IPS DF 19.7 (cell line): ENCODE data around the gene MAU2.

Source experiments
- DNase-seq: peaks from one replicate; pipeline ENCODE4 v3.0.0-alpha.2; 2013; ENCODE audit warnings: low read depth, low spot score

Gene MAU2, protein sequence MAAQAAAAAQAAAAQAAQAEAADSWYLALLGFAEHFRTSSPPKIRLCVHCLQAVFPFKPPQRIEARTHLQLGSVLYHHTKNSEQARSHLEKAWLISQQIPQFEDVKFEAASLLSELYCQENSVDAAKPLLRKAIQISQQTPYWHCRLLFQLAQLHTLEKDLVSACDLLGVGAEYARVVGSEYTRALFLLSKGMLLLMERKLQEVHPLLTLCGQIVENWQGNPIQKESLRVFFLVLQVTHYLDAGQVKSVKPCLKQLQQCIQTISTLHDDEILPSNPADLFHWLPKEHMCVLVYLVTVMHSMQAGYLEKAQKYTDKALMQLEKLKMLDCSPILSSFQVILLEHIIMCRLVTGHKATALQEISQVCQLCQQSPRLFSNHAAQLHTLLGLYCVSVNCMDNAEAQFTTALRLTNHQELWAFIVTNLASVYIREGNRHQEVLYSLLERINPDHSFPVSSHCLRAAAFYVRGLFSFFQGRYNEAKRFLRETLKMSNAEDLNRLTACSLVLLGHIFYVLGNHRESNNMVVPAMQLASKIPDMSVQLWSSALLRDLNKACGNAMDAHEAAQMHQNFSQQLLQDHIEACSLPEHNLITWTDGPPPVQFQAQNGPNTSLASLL

DNA sequence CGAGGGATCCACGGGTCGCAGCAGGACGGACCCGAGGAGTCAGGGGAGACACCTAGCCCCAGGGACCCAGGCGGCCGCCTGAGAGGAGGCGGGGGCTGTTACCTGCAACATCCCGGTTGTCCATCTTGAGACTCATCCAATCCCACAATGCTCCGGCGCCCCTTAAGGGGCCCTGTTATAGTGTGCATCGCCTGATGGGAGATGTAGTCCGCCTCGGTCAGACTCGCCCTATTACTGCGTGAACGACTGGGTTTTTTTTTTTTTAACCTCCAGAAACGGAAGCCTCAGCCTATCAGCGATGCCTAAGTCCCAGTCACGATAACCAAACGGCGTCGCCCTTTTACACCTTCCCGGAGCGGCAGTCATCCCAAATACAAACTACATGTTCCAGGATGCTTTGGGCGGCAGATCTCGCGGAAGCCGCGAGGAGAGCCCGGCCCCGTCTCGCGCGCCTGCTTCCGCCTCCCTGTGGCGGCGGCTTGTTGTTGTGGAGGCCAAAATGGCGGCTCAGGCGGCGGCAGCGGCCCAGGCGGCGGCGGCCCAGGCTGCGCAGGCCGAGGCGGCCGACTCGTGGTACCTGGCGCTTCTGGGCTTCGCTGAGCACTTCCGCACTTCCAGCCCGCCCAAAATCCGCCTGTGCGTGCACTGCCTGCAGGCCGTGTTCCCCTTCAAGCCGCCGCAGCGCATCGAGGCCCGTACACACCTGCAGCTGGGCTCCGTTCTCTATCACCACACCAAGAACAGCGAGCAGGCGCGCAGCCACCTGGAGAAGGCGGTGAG lies at the start of gene MAU2, which contains the start of gene SUGP1:
MAU2 (plus strand) TSS at position 469 of the 780 bp plus-strand sequence; CDS start at position 500, 31 bp downstream.
SUGP1 (minus strand) TSS at position 149 of the 780 bp plus-strand sequence; CDS start at position 136, 13 bp downstream.
- DNase-seq: peak; percentile 78

DNA sequence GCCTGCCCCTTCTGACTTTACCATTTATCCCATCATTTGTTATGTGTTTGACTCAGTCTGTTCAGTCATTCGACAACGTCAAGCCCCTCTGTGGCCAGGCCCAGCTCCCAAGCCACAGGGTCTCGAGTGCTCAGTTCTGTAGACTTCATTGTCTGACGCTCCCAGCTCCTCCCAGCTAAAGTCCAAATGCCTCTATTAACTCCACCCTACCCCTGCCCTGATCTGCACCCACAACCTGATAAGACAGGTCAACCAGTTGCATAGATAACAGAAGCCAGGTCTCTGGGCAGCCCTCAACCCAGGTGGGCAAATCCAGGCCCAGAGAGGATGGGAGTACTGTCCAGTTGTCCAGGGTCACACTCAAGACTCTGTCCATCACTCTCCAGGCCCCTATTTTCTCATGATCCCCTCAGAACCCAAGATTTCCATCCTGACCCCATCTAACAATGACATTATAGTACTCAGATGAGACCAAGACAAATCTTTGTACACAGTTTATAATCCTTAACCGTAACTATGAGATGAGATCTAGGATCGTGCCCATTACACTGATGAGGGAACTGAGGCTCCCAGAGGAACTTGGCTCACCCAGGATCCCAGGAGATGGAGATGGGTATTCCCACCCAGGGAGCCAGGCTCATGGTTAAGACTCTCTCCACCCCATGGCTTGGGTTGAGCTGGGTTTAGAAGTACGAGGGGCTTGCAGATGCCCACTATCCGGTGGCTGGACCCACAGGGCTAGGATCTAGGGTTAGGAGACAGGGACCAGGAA lies 48.6 kb upstream of the MAU2 start:
- DNase-seq: no peak

DNA sequence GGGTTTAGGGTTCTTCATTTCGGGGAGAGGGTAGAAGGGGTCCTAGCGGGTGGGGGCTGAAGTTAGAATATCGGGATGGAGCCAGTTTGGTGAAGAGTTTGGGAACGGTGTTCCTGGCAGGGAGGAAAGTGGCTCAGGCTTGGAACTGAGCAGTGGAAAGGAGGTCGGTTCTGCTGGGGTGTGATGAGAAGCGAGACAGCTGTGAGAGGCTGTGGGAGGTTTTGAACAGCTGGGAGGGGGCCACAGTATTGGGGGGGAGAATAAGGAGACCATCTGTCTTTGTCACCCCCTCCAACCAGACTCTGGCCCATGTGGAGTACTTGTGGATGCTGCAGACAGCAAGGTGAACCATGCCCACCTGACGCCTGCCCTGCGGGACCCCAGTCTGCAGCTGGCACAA lies 46.5 kb upstream of the MAU2 start:
- DNase-seq: no peak

DNA sequence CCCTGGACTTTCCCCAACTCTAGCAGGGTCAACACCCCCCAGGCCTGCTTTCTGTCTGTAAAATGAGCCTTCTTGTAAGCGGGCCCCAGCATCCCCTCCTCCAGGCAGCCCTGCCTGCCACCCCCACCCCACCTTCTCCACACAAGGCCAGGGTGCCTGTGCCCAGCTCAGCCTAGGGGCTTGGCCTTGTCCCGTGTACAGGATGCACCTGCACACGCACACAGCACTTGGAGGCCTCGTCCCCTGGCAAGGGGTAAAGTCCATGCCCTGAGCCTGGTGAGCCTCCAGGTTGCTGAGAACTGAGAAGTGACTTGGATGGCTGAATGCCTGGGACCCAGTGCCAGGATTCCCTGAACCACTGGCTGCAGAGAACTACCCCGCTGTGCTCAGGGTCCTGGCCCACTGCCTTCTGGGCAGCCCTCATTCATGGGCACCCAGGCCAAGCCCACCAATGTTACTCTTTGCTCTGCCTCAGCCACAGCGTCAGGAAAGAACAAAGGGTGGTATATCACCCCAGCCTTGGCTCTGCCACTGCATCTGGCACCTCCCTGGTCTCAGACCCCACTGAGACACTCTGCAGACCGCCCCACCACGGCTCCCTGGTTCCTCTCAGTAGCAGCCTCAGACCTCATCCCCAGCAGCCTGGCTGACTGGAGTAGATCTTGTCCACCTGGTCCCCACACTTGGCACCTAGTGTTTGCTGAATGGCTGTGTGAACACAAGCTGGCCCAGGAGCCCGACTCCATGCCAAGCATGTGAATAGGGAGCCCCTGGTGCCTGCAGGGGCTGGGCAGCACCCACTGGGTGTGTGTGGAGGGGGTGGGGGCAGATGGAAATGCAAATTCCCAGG lies 45.7 kb upstream of the MAU2 start:
- no peak for DNase-seq

DNA sequence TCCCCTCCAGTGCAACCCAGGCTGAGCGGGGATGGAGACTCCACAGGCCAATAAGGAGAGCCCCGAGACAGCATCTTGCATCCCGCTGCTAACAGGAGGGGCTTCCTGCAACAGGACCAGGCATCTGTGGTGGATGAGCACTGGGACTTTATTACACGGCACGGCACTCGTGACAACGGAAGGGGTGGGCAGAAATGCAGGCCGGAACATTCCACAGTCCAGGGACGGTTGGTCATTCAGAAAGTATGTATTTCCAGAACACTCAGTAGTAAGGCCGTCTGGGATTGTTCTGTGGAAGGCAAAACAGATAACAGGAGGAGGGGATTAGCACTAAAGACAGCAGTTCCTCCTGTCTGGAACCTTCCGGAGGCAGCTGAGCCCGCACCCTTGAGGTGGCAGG lies 44.2 kb upstream of the MAU2 start:
- DNase-seq: no peak

DNA sequence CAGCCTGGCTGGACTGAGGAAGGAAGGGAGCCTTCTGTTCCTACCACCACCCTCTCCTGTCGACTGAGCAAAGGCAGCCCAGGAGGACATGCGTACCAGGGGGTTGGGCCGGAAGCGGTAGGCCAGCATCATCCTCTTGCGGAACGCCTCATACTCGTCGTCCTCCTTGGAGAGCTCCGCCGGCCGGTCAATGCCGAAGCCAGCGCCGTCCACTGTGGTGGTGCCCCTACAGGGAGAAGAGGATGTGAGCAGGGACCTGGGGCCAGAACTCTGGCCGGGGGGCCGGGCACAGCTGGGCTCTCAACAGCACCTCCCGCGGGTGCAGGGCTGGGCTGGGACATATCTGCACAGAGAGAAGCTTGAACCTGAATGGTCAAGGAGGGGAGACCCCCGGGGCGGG lies 43.8 kb upstream of the MAU2 start:
- DNase-seq: no peak

DNA sequence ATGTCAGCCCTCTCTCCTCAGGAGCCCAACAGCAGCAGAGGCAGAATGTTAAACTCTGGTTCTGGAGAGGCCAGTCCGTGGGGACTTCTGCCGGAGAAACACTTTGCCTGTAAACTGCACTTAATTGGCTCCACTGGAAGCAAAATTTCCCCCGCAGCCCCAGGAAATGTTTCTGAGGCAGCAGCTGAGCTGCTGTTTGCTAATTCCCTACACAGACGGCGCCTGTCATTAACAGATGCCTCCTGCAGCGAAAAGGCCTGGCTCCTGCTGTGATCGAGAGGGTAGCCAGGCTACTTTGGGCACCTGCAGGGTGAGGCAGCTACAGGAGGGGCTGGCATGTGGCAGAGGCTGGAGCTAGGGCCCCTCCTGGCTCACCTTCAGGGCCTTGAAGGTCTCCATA lies 42.3 kb upstream of the MAU2 start:
- no peak for DNase-seq

DNA sequence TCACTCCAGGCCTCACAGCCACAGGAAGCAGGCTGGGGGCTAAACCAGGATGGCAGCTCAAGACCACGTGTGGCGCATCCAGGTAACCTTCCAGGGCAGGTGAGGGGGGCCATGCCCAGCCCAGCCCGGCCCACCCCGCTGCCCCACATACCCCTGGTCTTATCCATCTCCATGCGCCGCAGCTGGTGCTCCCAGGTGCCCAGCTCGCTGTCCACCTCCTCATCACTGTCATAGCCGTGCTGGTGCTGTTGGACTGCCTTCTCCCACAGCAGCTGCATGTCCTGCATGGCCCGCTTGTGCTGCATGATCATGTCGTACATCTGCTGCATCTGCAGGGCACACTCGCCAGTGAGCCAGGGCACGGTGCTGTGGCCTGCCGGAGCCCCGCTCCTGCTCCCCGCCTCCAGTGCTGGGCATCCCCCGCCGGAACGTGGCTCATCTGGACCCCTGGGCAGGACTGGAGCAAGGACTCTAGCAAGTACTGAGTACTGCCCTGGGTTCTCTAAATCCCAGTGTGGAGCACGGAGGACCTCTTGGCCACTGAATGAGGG lies 41.5 kb upstream of the MAU2 start:
- DNase-seq: no peak

DNA sequence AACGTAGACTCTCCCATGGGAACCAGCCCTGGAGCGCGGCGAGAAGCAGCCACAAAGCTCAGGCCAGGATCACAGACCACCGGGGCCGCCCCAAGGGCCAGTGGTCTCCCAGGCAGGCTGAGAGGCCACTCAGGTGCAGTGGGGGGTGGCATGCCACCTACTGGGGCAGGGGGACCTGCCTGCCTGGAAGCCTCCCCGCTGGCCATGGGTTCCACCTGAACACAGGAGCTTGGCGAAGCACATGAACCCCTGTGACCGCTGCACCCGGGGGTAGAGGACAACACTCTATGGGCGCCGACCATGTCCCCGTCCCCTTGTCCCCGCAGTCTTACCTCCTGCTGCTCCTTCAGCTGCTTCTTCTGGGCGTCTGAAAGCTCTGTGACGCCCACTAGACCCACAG lies 40.8 kb upstream of the MAU2 start:
- no peak for DNase-seq

DNA sequence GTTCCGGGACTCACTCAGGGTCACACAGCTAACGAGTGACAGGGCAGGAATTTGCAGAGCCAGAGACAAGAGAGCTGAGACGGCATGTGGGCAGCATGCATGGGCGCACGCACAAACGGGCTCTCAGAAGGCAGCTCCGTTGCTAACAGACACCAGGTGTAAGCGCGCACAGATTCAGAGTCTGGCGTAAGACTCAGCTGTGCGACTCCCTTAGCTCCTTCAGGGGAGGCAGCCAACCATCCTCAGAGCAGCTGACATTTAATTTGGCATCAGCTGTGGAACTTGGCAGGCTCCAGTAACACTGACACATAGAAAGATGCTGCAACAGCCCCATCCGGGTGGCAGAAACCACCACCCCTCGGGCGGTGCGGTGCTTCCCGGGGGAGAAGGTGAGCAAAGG lies 40.1 kb upstream of the MAU2 start:
- DNase-seq: no peak

DNA sequence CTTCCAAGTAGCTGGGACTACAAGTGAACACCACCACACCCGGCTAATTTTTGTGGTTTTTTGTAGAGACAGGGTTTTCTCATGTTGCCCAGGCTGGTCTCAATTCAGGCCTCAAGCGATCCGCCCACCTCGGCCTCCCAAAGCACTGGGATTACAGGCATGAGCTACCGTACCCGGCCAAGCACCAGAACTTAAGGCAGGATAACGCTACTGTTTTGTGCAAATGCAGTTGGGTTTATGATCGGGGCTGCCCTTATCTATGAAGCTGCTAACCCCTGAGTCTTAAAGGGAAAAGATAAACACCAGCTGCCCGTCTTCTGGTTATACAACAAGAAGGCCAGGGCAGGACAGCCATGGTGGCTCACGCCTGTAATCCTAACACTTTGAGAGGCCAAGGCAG lies 34.9 kb upstream of the MAU2 start:
- no peak for DNase-seq

DNA sequence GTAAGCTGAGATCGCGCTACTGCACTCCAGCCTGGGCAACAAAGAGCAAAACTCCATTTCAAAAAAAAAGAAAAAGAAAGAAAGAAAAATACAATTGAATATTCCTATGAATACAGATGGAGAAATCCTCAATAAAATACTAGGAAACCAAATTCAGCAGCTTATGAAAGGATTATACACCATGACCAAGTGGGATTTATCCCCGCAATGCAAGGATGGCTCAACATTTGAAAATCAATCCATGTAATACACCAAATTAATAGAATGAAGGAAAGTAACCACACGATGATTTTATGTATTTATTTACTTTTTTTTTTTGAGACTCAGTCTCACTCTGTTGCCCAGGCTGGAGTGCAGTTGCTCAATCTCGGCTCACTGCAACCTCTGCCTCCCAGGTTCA lies 28.0 kb upstream of the MAU2 start:
- DNase-seq: no peak

DNA sequence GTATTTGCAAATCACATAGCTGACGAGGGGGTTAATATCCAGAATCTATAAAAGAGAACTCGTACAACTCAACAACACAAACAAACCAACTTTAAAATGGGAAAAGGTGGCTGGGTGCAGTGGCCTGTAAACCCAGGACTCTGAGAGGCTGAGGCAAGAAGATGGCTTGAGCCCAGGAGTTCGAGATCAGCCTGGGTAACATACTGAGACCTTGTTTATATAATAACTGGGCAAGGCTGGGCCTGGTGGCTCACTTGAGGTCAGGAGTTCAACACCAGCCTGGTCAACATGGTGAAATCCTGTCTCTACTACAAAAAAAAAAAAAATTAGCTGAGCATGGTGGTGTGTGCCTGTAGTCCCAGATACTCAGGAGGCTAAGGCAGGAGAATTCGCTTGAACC lies 25.7 kb upstream of the MAU2 start:
- no peak for DNase-seq

DNA sequence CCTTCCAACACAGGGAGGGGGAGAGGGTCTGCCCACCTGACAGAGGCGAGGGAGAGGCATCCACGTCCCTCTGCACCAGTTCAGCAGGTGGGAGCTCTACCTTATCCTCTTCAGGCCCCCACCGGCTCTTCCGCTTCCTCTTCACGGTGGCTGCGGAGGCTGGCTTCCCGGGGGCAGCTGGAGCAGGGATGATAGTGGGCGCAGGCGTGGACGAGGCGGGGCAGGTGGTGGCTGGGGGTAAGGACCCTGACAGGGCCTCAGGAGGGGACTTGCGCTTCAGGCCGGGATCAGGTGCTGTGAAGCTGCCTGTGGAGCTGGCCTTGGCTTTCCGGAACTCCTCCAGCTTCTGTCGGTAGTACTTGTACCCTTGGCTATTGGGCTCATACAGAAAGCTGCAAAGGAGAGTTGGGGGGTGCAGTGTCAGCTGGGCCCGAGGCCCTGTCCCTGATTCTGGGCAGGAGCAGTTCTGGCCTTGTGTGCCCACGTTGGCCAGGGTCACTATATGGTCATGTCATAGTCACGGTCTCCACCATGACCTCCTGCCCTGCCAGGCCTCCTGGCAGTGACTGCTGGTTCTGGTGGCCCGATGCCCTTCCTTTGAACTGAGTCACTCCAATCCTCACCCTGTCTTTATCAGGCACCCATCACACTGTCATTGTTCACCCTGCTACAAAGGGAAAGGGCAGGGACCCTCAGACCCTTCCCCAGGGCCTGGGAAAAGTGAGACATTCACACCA lies 23.5 kb upstream of the MAU2 start:
- DNase-seq: no peak

DNA sequence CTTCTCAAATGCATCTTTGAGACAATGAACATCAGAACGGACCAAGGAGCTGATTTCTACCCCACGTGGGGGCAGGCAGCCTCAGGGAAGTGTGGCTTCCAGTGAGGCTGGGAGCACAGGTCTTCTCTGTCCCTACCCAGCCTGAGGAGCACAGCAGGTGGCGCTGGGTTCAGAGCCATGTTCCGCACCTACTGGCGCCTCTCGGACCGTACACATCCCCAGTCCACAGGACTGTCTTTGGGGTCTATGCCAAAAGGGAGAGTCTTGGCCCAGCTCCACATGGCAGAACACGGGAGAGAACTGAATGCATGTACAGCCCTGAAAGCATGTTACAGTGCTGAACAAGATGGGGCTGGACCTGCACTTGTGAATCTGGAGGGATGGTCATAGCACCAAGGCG lies 22.9 kb upstream of the MAU2 start:
- no peak for DNase-seq

DNA sequence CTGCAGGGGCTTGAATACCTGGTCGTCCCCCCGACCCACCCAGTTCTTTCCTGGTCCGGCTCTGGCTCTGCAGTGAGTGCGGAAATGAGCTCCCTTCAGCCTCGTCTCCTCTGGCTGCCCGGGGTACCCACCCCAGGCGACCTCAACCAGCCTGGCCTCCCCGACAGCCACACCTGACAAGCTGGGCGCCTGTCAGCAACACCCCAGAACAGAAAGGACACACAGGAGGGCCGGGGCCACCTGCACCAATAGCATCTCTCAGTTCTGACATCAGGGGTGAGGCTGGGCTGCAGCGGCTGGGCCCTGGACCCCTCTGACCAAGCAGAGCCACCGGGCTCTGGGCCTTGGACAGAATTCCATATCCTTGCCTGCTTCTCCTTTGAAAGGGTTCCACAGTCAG lies 20.0 kb upstream of the MAU2 start:
- no peak for DNase-seq

DNA sequence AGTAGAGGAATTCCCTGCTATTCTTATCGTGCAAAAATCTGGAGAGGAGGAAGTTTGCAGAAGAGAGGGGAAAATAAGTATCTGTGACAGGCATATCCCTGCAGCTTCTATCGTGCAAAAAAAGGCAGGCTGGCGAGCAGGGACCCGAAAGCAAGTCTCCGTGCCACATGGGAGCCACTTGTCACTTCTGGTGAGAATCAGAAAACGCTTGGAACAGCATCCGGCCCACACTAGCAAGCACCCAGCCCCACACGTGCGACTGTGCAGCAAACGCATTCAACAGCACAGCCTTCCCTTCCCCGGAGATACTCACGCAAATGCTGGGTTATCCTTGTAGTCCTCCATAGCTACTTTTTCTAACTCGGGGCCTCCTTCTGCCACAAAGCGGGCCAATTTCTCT lies 17.2 kb upstream of the MAU2 start:
- DNase-seq: no peak

DNA sequence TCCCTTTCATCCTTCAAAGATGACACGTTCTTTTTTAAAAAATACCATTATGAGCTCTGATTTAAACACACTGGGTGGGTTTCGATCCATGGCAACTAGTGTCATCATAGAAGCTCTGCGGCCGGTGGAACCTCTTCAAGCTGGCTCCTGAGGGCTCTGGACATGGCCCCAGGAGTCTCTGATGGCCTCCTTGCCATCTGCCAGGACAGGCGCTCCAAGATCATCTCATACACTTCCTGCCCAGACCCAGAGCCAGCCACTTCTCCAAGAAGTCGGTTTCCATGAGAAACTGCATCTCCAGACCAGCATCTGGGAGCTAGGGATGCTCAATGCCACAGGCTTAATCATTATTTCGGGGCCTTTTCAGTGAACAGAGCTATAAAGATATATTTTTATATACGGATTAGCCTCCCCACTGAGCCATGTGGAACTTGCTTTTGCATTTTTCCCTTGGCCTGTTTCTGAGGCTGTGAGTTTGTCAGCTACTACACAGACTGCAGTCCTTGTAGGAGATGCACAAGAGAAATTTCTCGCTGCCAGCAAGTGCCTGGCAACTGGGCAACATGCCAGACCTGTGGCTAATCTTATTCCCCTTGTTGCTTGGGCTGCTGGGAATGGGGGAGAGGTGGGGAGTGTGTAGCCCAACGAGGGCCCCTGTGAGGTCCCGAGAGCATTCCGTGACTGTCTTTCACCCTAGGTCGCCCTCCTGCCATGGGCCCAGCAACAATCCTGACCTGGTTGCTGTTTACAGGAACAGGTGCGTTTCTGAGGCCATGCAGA lies 16.3 kb upstream of the MAU2 start:
- no peak for DNase-seq

DNA sequence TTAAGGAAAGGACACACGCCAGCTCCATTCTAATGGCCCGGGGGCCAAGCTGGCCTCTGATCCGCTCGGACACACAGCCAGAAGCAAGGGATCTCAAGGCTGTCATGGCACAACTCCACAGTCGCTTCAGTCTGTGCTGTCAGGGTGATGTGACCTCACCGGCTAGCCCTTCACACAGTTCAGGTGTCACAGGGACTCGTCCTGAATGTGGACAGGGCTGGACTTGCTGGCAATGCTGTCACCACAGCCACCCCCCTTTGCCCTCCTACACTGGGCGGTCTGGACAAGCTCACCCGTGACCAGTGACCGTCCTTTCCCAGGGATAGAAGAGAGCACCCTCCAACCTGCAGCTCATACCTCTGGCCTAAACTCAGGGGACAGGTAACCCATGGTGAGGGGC lies 15.6 kb upstream of the MAU2 start:
- no peak for DNase-seq
